AG08395 (cell line): ENCODE measurements around the gene TSEN15.

ENCODE experiments used
- DNase-seq: peaks from one replicate; pipeline ENCODE4 v3.0.0; 2012; ENCODE audit warnings: mixed read lengths, low spot score

TSEN15 gene

GRCh38 chr1:184051485-184052193 lies at the start of gene TSEN15:
Gene TSEN15 (plus strand): TSS chr1:184051730. CDS start chr1:184051756, 26 bp downstream.
- peak; percentile 83 for DNase-seq

- peak; percentile 81 for DNase-seq
Measured at GRCh38 chr1:184002071-184002470, 49.5 kb upstream of the TSEN15 start.

- no peak for DNase-seq
Measured at GRCh38 chr1:184004935-184005334, 46.6 kb upstream of the TSEN15 start.

GRCh38 chr1:184005506-184005905 lies 46.0 kb upstream of the TSEN15 start:
- DNase-seq, result no peak

- no peak for DNase-seq
Measured at GRCh38 chr1:184010788-184011187, 40.7 kb upstream of the TSEN15 start.

GRCh38 chr1:184012187-184012586 lies 39.3 kb upstream of the TSEN15 start:
- DNase-seq, result no peak

- DNase-seq, result no peak
Measured at GRCh38 chr1:184014271-184014670, 37.3 kb upstream of the TSEN15 start.

- no peak for DNase-seq
Measured at GRCh38 chr1:184016169-184016568, 35.4 kb upstream of the TSEN15 start.

- no peak for DNase-seq
Measured at GRCh38 chr1:184017306-184017705, 34.2 kb upstream of the TSEN15 start.

GRCh38 chr1:184018622-184019021 lies 32.9 kb upstream of the TSEN15 start:
- no peak for DNase-seq

GRCh38 chr1:184019069-184019468 lies 32.5 kb upstream of the TSEN15 start:
- no peak for DNase-seq

GRCh38 chr1:184019506-184019905 lies 32.0 kb upstream of the TSEN15 start:
- no peak for DNase-seq

GRCh38 chr1:184020328-184020727 lies 31.2 kb upstream of the TSEN15 start:
- no peak for DNase-seq

- no peak for DNase-seq
Measured at GRCh38 chr1:184020855-184021254, 30.7 kb upstream of the TSEN15 start.

GRCh38 chr1:184021728-184022127 lies 29.8 kb upstream of the TSEN15 start:
- DNase-seq, result no peak

GRCh38 chr1:184022668-184023067 lies 28.9 kb upstream of the TSEN15 start:
- peak; percentile 35 for DNase-seq

GRCh38 chr1:184023171-184023570 lies 28.4 kb upstream of the TSEN15 start:
- no peak for DNase-seq

- peak; percentile 85 for DNase-seq
Measured at GRCh38 chr1:184025242-184025675, 26.3 kb upstream of the TSEN15 start.

GRCh38 chr1:184027826-184028695 lies 23.5 kb upstream of the TSEN15 start:
- DNase-seq, result peak; percentile 47

GRCh38 chr1:184028854-184029623 lies 22.5 kb upstream of the TSEN15 start:
- no peak for DNase-seq

- no peak for DNase-seq
Measured at GRCh38 chr1:184030433-184031091, 21.0 kb upstream of the TSEN15 start.

GRCh38 chr1:184031092-184031408 lies 20.5 kb upstream of the TSEN15 start:
- DNase-seq, result no peak
